SKM-1 treated with dmso at 0.1 percent for 144 hours (cell line): Measurements from ENCODE around the gene YJEFN3.
A peak's percentile ranks its signal among the peaks of the same experiment; 100 is the strongest.

ENCODE experiments used
- DNase-seq: peaks from one replicate; lab custom pipeline; 2025; ENCODE audit not compliant: unreplicated experiment; lab: John Stamatoyannopoulos, UW

YJEFN3 gene

DNA sequence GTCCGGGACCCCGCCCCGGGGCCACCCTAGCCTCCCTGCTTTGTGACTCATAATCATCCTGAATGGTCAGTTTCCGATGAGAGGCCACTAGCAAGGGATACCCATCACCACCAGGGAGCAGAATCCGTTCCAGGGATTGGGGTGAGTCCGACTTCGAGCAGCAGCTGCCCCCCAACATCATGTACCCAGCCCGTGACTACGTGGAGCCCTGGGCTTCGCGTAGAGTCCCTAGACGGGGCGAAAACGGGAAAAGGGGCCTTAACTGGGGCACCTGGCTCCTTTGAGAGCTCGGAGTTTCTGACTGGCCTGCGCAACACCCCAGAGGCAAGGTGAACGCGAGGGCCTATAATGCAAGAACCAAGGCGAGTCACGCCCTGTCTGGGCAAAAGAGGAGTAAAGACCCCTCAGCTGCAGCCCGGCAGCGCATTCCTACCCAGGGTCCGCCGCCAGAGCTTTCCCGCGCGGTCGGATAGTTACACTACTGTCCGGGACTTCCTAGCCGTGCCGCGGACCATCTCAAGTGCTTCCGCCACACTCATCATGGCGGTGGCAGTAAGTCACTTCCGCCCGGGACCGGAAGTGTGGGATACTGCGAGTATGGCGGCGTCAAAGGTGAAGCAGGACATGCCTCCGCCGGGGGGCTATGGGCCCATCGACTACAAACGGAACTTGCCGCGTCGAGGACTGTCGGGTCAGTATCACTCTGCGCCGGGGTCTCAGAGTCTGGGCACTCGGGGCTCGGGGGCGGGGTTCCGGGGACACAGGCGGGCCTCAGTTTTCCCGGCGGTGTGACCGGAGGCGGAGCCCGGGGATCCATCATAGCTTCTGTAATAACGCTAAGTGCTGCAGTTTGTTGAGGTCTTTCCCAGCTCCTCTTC lies 12.8 kb upstream of the YJEFN3 start, which contains the start of gene NDUFA13:
Gene NDUFA13, plus strand, starts transcription at position 584 of the 878 bp plus-strand sequence. Its CDS starts 14 bp downstream, at position 598.
- peak; percentile 84 for DNase-seq

DNA sequence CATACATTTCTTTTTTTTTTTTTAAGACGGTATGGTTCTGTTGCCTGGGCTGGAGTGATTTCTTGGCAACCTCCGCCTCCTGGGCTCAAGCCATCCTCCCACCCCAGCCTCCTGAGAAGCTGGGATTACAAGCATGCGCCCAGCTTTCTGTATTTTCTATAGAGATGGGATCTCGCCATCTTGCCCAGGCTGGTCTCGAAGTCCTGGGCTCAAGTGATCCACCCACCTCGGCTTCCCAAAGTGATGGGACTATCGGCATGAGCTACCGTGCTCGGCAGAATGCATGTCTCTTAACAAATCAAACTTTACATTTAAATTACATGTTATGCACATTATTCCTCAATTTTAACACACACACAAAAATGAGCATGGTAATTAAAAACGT lies 11.5 kb upstream of the YJEFN3 start:
- no peak for DNase-seq

DNA sequence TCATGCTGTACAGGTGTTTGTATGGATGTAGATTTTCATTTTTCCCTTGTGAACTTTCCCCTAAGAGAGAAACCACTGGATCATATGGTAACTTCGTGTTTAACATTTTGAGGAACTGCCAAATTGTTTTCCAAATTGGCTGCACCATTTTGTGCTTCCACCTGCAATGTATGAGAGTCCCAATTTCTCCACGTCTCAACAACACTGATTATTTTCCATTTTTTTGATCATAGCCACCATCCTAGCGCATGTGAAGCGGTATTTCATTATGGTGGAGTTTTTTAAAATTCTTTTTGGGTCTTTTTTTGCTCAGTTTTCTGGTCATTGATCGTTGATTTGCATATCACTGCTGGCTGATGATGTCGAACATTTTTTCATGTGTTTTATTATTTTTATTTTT lies 7.7 kb upstream of the YJEFN3 start:
- DNase-seq, result no peak

DNA sequence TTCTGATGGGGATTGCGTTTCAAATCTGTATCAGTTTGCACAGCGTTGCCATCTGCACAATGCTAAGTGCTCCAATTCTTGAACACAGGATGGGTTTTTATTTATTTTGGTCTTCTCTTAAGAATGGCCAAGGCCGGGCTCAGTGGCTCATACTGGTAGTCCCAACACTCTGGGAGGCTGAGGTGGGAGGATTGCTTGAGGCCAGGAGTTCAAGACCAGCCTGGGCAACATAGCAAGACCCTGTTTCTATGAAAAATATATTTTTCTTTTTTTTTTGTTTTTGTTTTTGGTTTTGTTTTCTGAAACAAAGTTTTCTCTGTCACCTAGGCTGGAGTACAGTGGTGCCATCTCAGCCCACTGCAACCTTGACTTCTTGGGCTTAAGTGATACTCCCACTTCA lies 5.5 kb upstream of the YJEFN3 start:
- no peak for DNase-seq

DNA sequence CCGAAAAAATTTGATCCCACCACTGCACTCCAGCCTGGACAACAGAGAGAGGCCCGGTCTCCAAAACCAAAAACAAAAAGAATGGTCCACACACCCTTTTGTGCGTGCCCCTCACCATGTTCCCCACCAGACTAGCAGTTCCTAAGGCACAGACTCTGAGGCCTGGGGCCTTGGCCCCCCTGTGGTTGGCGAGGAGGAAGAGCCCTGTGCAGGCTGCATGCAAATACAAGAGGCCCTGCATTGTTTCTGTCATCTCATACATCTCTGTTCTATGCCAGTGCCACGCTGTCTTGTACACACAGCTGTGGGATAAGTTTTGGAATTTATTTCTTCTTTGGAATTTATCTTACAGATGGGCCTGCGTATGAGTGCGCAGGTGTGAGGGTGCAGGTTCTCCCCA lies 4.7 kb upstream of the YJEFN3 start:
- no peak for DNase-seq

DNA sequence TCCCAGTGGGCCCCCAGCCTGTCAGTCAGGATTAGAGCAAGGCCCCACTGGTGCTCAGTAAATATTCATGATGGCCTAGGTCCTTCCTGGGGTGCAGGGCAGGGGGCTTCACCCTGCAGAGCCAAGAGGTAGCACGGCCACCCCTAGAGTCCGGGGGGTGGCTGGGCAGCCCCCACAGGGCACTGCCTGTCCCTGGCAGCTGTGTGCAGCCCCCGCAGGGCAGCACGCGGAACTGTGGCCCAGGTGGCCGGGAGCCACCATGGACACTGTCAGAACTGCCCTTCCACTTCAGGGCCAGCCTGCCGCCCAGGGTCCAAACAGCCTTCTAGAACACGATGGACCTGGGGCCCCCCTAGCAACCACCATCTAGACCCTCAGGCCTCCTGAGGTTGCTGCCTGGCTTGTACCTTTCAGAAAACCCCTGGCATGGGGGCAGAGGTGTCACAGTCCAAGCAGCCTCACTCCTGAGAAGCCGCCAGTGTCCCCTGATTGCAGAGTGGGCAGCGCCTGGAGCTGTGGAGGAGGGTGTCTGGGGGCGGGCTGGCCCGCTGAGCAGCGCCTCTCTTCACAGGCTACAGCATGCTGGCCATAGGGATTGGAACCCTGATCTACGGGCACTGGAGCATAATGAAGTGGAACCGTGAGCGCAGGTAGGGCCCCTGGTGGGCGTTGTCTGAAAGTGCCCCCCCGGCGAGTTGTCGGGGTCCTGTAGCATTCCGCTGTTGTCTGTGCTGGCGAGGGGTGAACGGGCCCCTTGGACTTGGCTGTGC lies 2.9 kb upstream of the YJEFN3 start:
- no peak for DNase-seq

DNA sequence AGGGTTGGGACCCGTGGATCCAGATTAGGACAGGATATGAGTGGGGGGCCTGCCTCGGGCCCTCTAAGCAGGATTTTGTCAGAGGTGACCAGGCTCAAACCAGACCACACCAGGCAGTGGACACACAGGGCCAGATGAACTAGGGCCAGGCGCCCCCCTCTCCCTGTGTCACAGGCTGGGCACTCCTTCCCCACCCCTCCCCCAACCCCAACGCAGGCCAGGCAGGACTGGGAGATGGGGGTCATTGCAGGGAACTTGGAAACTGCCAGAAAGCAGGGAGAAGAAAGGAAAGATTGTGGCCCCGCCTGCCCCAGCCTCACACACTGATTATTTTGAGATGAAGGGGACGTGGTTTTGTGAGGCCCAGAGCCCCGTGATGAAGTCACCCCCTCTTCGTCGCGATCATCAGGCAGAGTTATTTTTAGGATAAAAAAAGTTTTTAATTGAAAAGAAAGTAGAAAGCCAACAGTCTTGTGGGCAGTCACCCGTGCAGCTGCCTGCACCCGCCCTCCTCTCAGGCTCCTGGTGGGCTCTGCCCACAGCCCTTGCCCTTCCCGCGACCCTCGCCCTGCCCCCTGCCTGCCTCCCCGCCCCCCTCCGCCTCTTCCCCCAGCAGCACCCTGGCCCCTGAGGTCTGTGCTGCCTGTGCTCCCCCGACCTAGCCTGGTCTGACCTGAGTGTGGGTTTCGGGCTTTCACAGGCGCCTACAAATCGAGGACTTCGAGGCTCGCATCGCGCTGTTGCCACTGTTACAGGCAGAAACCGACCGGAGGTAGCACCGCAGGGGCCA lies 1.9 kb upstream of the YJEFN3 start:
- DNase-seq, result no peak

DNA sequence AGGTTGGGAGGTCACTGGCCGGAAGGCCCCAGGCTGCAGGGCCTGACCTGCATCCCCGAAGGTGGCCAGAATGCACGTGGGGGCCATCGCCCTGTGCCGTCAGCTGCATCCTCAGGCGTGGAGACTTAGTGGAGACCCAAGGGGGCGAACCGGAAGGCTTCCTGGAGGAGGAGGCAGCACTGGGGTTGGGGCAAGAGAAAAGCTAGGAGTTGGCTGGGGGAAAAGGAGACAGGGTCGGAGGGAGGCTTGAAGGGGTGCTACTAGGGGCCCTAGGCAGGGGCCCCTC lies 1.4 kb upstream of the YJEFN3 start:
- DNase-seq, result no peak

DNA sequence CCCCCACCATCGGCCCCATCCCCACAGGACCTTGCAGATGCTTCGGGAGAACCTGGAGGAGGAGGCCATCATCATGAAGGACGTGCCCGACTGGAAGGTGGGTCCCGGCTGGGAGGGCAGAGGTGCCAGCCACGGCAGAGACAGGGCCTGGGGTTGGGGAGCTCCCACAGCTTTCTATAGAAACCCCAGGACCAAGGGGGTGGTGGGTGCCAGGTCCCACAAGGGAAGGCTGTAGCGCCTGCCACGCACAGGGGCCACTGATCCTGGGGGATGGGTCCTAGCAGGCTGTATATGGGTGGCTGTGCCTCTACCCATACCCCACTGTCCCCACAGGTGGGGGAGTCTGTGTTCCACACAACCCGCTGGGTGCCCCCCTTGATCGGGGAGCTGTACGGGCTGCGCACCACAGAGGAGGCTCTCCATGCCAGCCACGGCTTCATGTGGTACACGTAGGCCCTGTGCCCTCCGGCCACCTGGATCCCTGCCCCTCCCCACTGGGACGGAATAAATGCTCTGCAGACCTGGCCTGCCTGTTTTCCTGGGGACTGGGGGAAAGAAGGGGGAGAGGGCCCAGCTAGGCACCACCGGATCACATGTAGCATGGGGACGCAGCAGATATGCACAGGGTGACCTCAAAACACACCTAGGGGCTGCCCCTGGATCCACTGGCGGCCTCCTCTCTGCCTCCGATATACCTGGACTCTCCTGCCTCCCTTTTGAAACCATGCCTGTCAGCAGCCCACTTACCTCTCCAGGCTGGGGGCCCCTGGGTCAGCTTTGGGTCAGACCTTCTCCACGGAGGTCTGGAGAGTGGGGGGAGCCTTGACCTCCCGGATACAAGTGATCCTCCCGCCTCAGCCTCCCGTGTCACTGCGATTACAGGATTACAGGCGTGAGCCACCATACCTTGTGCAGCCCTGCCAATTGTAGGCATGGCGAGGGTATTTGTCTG lies 761 bp upstream of the YJEFN3 start:
- no peak for DNase-seq

DNA sequence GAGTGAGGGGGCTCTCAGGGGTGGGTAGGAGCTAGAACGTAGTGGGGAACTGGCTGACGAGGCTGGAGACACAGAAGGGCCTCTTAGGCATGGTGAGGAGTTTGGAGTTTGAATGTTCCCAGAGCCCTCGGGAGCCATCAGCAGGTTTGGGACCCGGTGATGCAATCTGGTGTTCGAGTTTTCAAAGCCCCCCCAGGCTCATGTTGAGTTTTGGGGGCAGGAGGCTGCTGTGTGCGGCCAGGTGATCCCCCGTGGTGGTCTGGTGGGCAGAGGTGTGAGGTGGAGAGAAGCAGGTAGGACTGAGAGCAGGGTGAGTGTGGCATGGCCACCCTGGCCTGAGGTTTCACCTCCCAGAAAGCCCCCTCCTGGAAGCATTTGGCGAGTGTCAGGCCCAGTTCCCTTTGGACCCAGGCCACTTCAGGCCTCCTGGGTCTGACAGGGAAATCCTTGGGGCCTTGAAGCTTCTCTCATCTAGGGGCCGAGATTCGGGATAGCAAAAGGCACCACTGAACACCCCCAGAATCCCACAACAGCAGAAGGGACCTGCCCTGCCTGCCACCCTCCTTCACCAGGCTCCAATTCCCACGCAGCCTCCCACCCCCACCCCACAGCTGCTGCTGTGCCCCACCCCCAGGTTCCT lies 1.2 kb downstream of the YJEFN3 start:
- DNase-seq, result no peak

DNA sequence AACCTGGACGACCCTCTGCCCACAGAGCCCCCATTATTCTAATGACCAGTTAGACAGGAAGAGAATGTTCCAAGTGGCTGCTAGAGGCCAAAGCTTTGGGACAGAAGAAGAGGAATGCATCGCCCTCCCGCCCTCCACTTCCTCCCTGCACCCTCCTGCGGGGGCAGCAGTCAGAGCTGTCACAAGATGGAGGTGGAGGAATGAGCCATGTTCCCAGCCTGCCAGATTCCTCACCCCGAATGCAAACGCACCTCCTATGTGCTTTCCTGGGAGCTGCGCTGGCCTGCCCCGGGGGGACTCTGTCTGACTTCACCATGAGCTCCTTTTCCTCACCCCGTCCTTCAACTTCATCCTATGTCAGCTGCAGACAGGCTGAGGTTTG lies 1.7 kb downstream of the YJEFN3 start:
- no peak for DNase-seq

DNA sequence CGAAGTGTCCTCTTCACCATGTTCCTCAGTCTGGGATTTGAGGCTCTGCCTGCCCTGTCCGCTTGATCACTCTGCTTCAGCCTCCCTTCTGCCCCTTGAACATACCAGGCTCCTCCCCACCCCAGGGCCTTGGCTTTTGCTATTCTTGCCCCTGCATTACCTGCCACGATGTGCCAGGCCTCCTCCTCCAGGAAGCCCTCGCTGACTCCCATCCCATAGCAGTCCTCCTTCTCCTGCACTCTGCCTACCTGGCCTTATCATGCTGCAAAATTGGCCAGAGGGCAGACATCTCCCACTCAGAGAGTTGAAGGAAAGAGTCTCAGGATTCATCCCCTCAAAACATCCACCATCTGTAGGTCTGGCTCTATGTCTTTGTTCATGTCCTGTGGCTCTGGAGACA lies 2.2 kb downstream of the YJEFN3 start:
- DNase-seq, result no peak

DNA sequence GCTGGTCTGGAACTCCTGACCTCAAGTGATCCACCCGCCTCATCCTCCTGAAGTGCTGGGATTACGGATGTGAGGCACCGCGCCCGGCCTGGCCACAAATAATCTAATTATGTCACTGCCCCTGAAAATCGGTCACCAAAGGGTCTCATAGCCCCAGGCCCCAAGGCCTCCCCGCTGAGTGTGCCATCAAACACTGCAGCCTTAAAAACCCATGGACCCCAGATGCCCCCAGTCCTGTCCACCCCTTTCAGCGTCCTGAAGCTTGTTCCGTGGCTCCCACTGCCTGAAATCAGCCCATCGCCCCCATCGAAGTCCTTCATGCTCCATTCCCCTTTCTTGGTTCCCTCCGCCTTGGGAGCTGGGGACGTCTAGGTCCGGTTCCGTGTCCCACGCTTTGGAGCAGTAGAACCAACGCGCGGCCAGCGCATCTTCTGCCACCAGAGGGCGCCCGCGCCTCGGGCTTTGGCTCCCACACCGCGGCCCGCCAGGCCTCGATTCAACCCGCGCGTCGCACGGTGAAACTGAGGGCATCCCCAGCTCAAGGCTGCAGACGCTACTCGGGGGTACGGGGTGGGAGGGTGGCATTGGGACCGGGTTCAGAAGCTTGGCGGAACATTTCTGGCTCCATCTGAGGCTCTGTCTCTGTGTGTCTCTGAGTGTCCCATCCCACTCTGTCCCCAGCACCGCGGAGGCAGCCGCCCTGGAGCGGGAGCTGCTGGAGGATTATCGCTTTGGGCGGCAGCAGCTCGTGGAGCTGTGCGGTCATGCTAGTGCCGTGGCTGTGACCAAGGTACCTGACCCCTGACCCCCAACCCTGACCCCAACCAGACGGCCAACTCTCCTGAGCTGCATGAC lies 3.5 kb downstream of the YJEFN3 start:
- peak; percentile 42 for DNase-seq

DNA sequence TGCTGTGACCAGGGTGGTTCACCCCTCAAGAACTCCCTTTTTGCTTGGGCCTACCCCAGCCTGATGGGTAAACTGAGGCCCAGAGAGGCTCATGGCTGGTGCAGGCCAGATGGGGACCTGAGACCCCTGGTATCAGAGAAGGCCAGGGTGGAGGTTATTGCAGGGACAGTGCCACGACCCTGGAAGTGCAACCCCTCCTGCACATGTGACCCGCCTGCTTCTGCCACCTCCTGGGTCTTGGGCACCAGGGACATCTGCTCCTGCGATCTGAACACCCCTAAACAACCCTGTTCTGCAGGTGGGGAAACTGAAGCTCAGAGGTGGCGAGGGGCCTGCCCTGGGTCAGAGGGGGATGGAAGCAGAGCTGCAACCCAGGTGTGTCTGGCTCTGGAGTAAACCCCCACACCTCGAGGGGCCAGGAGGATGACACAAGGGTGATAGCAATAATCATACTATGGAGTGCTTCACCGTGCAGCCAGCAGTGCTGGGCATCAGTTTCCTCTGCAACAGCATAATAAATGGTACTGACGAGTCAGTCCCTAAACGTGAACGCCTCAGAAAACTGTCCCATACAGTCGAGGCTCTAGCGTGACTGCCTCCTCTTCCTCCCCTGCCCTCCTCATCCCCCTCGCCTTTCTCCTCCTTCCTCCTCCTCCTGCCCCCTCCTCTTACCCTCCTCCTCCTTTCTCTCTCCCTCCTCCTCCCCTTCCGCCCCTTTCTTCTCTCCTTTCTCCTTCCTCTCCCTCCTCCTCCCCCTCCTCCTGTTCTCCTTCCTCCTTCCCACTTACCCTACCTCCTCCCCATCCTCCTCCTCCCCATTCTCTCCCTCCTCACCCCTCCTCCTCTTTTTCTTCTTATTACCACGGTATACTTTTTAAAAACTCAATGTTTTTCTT lies 4.3 kb downstream of the YJEFN3 start:
- no peak for DNase-seq

DNA sequence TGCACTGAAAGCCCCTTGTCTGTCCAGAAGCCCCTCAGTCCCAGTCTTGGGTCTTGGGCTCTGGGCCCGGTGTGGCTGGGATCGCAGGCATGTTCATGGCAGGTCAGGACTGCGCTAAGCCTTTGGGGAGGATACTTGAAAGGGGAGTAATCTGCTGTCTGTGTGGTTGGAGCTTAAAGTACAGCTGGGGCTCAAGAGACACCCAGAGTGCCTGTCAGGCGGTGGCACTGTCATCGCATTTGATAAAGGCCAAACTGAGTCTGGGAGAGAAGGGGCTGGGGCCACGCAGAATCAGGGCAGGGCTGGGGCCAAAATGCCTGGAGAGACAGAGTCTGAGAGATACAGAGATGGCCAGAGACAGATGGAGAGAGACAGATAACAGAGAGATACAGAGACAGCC lies 5.1 kb downstream of the YJEFN3 start:
- no peak for DNase-seq

DNA sequence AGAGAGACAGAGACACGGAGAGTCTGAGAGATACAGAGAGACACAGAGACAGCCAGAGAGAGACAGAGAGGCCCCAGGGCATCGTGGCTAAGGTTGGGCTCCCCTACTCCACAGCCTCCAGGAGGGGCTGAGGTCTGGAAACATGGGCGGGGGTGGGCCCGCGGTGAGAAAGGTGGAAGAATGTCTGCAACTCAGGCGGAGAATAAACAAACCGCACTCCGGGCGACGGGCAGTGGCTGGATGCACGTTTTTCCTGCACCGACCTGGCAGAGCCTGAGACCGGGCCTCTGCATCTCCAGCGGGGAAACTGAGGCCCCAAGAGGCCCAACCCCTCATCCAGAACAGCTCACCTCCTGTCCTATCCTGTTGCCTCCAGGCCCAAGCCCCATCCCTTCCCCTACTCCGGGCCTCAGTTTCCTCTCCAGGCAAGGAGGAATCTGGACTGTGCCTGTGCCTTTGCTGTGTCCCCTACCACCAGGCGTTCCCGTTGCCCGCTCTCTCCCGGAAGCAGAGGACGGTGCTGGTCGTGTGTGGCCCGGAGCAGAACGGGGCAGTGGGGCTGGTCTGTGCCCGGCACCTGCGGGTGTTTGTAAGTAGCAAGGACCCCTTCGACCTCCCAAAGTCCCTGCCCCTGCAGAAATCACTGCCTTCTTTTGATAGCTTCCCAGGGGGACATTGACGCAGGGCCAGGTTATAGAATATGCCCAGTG lies 6.0 kb downstream of the YJEFN3 start:
- DNase-seq, result no peak

DNA sequence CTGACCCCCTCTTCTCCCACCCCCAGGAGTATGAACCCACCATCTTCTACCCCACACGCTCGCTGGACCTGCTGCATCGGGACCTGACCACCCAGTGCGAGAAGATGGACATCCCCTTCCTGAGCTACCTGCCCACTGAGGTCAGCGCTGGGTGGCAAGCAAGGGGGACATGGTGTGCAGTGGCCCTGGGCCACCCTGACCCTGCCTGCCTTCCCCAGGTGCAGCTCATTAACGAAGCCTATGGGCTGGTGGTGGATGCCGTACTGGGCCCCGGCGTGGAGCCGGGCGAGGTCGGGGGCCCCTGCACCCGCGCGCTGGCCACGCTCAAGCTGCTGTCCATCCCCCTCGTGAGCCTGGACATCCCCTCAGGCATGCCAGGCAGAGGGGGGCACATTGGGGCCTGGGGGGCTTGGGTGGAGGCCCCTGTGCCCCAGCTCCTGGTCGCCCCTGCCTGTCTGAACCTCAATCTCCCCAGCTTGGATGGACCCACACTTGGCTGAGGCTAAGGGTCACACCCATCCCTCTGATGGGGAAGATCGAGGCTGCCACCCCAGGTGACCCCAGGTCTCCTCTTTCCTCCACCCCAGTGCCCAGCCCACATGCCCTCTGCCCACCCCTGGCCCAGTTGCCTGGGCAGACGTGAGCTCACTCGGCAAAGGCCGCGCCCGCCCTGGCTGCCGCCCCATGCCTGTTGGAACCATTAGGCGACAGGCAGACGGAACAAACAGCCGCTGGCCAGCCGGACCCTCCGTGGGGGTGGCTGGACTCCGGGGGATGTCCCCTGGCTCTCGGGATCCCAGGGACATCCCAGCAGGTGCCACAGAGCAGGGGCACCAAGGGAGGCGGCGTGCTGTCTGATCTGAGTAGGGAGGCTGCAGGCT lies 6.8 kb downstream of the YJEFN3 start:
- no peak for DNase-seq
